HG02973 (cell line): Measurements from ENCODE around the gene SACM1L.
"Not testable (repeated sequence)": the region's sequence is repeated elsewhere in the genome, so short reads cannot be mapped to it uniquely, and the experiment has no call there.

Experiments
- ATAC-seq: cut with Tn5 transposase; IDR thresholded peaks from one replicate; pipeline ENCODE4 v1.9.1; 2021; ENCODE audit warnings: moderate library complexity; ENCODE audit not compliant: unreplicated experiment

The SACM1L gene

DNA sequence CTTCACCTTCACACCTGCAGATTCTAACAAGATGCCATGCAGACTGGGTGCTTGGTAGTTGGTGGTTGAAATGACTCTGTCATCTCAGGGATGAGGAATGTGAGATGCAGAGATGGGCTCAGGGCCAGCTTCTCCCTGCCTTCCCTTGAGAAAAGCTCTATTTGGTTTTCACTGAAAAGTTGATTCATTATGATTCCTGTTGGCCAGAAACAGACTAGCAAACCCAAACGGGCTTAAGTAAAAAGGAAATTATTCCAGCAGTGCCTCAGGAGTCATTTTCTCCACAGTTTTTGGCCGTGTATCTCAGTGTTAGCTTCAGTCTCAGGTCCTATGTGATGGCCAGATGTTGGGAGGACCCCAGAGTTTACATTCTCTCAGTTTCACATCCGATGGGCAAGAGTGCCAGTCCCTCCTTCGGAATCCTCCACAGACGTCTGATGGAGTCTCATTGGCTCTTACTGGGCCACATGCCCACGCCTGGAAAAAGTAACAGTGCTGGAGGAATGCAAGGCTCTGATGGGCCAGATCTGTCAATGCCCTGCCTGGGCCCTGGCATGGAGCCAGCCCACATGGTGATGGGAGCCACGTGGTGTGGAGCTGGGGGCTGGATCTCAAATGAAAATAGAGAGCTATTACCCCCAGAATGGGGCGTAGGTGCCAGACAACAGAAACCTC, 22.3 kb upstream of the SACM1L start:
- no peak for ATAC-seq

DNA sequence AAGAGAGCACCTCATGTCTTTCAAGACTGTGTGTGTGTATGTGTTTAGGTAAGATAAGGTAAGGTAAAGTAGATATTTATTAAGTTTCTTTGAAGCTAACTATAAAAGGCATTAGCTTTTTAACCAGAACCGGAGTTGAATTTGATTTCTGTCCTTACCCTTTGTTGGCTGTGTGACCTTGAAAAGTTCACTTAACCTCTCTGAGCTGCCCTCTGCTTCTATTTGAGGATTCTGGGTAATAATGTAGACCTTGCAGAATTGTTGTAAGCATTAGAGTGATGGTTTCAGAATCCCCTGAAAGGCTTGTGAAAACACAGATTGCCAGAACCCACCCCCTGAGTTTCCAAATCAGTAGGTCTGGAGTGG, 21.6 kb upstream of the SACM1L start:
- ATAC-seq = no peak

DNA sequence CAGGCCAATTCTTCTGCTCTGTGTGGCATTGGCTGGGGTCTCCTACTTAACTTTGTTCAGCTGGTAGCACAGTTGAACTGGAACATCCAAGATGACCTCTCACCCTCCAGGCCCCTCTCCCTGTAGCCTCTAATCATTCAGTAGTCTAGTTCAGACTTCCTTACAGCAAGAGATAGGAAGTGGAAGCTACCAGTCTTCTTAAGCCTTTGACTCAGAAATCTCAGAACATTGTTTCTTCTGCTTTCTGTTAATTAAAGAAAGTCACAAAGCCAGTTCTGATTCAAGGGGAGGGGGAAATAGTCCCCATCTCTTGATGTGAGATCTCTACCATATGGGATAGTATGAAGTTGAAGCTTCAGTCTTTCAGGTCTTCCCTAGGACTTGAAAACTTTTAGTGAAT, 18.8 kb upstream of the SACM1L start:
- ATAC-seq = no peak

DNA sequence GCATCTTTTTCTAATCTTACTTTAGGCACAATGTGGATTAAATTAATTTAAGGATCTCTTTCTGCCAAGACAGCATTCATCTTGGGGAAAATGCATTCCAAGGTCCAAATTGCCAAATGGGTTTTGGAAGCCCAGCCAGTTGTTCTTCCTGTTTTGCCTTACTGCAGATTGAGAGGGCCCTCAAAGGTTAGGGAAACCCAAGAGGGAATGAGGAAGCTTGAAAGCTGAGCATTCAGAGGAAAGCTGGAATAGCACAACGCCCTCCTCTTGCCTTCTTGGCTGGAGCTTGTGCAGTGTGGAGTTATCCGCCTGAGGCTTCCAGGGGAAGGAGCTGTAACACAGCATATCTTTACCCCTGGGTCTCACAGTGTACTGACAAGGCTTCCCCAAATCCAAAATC, 18.2 kb upstream of the SACM1L start:
- ATAC-seq = no peak

DNA sequence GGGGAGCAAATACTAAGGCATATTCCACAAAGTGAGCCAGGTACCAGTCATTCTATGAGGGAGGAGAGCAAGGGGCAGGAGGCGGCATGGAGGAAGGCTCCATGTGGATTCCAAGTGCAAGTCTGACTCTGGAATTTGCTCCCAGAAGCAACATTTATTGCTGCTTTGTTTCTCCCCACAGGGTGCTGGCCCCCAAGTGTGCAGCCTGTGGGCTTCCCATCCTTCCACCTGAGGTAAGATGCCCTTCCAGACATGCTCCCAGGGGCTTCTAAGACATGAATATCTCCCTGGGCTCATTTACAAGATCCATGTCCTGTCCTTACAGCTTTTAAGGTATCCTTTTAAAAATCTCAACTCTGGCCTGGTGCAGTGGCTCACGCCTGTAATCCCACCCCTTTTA, 15.9 kb upstream of the SACM1L start:
- no peak for ATAC-seq

DNA sequence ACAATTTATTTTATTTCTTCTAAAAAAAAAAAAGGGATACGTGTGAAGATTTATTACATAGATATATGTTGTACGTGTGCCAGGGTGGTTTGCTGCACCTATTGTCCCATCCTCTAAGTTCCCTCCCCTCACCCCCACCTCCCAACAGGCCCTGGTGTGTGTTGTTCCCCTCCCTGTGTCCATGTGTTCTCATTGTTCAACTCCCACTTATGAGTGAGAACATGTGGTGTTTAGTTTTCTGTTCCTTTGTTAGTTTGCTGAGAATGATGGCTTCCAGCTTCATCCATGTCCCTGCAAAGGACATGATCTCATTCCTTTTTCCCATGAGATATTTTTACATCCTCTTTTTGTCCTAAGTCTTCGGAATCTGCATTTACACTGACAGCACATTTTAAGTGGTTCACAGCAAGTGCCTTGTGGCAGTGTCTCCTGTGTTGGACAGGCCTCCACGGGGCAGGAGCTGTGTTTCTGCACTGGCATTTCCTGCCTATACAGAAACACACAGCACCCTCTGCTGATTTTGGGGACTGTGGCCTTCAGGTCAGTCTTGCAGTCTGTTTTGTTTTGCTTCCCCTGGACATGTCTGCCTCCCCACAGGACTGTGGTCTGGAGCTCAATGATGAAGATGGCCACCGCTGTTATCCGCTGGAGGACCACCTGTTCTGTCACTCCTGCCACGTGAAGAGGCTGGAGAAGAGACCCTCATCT, 12.7 kb upstream of the SACM1L start:
- no peak for ATAC-seq

DNA sequence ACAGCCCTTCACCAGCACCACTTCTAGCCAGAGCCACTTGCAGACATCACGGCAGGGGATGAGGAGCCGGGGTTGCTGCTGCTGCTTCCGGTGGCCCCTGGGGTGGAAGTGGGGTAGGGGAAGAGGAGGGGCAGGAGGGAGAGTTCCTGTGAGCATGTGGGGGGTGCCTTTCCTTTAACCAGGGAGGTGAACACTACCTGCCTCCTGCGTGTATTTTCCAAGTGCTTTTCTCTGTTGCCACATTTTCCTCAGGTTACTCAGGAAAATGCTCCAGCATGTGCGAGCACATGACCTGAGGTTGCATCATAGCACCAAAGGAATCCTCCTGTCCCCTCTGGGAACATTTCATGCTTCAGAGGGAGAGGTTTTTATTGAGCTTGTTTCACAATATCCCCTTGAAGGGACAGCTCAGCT, 12.2 kb upstream of the SACM1L start:
- ATAC-seq = no peak

DNA sequence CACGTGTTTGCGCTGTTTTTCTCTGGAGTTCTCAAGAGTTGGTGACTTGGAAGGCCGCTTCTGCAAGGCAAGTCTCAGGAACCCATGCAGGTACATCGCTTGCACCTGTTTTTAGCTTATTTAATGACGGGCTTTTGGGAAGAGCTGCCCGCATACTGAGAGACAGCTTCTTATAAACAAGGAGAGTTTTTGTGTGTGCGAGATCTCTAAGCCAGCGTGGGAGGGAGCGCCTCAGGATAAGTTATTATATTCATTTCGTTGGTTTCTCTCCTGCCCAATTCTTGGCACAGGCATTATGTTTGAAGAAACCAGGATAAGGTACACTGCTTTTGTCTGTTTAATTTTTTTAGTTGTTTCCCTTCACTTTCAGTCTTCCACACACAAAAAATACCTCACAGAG, 11.4 kb upstream of the SACM1L start:
- no peak for ATAC-seq

DNA sequence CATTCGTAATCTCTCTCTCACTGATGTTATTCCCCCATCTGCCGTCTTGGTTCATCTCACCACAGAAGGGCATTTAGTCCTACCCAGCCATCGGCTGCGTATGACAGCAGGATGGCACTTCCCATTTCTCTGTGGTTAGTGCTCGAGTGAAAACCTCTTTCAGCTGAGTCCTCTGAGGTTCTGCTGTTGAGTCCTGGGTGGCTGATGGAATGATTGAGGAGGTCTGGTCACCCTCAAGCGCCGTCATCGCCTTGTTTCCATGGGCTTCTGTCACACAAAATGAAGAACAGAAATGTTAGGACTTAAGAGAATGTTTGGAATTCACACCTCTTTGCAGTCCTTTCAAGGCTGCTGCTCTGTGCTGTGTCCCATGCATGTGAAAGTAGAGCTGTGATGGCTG, 9.4 kb upstream of the SACM1L start:
- no peak for ATAC-seq

DNA sequence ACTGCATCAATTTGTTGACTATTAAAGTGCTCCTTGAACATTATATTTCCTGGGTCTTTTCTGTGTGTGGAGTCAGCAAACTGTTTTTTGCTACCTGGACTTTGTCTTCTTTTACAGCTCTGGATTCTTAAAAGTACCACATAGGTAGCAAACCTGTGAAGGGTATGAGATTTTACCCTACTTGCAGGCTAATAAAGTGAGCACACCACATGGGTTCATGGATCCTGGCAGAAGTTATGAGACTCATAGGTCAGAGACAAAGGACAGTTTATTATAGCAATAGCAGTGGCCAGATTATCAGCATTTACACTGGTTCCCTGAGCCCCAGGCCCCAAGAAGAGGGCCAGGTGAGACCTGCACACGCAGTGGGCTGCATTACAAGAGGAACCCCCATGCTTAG, 8.0 kb upstream of the SACM1L start:
- no peak for ATAC-seq

DNA sequence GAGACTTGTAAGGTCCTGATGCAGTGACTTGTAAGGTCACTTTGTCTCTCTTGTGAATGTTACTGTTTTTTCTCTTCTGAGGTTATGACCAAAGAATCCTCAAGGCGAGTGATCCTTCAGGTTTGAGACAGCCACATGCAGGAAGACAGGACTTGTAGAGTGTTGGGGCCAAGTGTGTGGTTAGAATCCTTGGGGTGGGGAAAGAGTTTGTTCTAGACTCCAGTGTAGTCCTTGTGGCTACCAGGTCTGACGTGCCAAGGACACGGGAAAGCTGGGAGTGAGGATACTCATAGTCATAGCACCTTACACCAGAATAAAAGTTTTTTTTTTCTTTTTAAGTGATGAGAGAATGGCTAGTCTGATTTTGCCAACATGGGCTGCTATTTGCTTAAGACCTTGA, 7.3 kb upstream of the SACM1L start:
- no peak for ATAC-seq

DNA sequence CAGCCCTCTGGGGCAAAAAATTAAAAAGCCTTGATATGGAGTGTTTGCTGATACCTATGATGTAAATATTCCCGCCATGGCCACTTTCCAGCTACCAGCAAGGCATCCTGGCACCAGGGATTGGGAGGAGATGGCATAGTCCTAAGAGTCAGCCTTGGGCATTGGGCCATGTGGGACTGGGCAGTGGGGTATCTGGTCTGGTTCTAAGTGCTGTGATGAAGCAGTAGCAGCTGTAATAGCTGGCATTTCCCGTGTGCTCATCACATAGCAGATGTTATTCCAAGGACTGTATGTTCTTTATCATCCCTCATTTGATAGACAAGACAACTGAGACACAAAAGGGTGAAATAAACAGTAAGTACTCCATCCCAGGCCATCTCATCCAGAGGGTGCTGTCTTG, 6.9 kb upstream of the SACM1L start:
- ATAC-seq = no peak

DNA sequence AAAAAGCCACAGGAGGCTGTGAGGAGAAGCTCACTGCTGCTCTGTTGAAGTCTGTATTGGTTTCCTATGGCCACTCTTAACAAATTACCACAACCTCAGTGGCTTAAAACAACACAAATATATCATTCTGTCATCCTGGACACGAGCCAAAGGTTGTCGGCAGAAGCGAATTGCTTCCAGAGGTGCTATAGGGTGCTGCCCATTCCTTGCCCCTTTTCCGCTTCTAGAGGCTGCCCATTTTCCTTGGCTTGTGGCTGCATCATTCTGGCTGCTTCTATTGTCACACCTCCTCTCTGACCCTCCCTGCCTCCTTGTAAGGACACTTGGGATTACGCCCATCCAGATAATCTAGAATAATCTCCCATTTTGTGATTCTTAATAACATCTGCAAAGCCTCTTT, 6.4 kb upstream of the SACM1L start:
- no peak for ATAC-seq

DNA sequence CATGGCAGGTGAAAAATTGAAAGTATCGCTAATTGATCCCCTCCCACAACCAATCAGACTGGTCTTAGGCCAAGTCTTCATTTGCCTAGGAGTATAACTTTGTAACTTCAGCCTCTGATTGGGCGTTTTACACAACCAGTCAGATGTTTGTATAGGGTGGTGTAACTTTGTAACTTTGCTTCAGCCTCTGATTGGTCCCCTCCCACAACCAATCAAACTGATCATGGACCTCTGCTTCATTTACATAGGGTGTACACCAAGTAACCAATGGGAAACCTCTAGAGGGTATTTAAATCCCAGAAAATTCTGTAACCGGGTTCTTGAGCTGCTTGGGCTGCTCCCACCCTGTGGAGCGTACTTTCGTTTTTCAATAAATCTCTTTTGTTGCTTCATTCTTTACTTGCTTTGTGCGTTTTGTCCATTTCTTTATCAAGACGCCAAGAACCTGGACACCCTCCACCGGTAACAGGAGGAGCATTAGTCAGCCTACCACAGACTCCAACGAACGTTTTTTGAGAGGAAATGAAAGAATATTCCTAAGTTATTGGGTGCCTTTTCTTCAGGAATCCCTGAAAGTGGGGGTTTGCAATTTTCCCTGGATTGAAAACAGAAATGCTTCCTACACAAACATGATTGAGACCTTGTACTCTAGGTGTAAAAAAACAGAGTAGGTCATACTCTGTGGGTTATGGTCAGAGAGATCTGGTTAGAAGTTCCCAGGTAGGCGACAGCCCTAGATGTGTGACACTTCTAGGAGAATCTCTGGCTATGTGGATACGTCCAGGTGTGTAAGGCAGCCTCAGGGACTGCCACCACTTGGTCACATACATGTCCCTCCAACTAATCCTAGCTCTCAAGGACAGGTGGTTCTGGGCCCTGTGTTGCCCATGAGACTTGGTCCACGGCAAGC, 5.5 kb upstream of the SACM1L start:
- ATAC-seq = no peak

DNA sequence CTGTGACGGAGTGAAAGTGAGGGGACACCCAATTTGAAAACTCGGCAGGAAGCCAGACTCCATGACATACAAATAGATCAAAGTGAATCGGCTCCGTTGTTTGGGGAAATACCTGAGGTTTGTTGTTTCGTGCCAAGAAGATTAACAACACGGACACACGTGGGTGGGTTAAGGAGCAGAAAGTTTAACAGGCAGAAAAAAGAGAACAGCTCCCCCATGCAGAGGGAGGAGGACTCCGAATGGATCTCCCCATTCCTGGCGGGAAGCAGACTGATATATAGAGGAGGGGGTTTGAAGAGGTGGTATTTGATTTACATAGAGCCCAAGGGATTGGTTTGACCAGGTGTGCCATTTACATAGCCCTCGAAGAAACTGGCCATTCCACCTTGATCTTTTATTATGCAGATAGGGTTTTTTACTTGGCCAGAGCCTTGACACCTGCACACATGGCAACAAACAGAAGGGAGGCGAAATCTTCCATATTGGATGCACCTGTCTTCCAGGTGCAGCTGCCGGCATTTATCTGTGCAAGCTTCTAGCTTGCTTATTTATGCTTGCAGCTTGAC, 4.8 kb upstream of the SACM1L start:
- no peak for ATAC-seq

DNA sequence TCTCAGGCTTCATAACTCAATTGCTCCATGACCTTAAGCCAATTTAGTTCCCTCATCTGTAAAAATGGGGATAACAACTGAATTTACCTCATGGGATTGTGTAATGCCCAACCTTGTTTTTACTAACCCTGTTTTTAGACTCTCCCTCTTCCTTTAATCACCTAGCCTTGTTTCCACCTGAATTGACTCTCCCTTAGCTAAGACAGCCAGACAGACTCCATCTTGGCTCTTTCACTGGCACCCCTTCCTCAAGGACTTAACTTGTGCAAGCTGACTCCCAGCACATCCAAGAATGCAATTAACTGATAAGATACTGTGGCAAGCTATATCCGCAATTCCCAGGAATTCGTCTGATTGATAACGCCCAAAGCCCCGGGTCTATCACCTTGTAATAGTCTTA, 3.5 kb upstream of the SACM1L start:
- ATAC-seq = not testable (repeated sequence)

DNA sequence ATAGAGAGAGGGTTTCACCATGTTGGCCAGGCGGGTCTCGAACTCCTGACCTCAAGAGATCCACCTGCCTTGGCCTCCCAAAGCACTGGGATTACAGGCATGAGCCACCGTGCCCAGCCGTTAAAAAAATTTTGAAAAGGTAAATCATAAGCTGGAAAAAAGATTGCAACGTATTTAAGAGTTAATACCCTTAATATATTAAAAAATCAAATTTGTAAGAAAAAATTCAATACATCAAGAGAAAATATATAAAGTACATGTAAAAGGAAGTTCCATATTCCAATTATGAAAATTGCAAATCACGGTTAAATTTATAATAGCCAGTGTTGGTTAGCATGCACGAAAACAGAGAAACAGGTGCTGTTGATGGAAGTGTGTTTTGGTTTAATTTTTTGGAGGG, 2.3 kb upstream of the SACM1L start:
- ATAC-seq = no peak

DNA sequence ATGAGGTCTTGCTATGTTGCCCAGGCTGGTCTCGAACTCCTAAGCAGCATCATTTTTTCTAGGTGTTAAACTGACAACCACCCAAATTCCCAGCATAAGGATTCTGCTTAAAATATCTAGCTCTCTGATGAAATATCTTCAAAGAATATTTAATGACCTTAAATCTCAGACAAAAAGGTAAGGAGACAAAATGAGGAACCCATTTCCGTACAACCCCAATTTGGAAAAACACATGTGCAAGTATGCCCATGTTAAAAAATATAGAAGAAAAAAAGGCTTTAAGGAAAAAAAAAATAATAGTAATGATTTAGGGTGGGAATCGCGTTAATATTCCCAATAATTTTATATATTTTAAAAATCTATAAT, 1.4 kb upstream of the SACM1L start:
- no peak for ATAC-seq

DNA sequence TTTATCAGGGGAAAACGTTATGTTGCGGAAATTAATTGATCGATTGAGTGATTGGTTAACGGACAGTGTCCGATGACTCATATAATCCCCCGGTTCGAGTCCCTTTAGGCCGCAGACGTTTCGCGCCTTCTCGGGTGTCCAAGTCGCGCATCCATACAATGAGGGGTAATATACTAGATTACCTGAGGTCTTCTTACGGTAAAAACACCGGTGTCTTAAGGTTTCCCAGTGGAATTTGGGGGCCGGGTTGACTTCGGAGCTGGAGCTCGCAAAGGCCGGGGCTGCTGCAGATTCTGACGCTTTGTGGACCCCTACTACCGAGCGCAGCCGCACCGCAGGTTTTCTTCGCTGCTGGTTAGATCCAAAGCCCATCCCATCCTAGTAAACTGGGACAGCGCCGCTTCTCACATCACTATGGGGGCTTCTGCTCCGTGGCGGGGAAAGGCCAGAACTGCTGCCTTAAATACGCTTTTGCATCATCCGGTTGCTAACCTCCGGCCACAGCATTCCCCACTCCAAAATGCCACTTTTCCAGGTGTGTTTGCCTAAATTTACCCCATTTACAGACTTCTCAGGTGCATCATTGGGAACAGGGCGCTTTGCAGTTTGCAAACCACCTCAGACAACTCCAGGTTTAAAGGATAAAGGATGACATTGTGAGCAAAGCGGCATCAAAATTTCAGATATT, 858 bp upstream of the SACM1L start:
- ATAC-seq = no peak

DNA sequence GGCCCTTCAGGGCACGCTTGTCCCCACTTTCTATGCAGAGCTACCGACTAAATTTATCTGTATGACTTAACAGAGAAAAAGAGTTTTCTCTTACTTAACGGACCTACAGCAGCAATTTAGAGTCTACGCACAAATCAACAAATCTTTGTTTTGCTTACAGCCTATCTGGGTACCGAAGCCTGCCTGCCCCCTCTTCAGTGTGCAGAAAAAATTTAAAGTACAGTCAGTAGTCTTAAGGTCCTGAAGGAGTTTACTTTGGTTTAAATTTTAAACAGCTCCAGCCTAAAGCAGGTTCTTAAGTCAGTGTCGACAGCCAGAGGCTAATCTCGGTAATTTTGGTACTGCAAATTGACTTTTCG, 570 bp downstream of the SACM1L start:
- ATAC-seq = no peak

DNA sequence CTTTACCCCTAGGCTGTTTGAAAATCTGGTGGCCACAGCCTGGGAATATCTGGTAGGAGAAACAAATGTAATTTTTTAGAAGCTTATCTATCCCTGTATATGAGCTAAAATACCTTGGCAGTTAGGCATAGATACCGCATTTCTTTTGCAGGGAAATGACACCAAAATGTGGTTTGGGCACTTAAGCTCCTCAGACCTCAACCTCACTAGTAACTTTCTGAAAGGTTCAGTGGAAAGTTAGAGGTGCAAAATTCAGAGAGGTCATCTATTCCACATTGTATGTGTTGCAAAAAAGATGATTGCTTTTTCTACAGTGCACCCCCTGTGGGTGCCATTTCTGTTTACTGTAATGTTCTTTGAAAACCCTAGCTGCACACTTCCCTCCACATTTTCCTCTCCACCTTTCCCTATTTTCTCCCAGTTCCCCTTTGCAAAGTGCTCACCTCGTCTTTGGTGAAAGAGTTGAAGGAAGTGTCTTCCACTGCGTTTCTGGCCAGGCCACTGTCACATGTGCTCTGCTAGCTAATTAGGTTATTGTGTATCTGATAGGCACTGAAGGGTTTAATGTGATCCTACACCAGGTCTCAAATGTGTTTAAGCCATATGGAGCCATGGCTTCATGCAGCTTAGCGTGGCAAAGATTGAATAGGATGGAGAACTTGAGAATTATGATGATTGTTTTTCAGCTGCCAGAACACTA, 1.3 kb downstream of the SACM1L start:
- no peak for ATAC-seq
